Measurements from ENCODE around the gene TREX2.
"Not testable (repeated sequence)": the region's sequence is repeated elsewhere in the genome, so short reads cannot be mapped to it uniquely, and the experiment has no call there.

The TREX2 gene

GRCh38 chrX:153410373-153410772 lies 35.5 kb downstream of the TREX2 start:
- Histone ChIP-seq H3K4me1 (ENCODE audit: insufficient read depth, low read length) (no peaks in the 10 kb centered on the region), H3K27ac (ENCODE audit: low read length) (no peak overlapping the region), H3K27me3 (ENCODE audit: insufficient read depth, low read length) (peaks cover 30% of the 10 kb centered on the region)

GRCh38 chrX:153409414-153410101 lies 36.3 kb downstream of the TREX2 start:
- no peaks in the 10 kb centered on the region for H3K9me3 ChIP-seq (ENCODE audit: insufficient read depth, low read depth, low read length)
- H3K9ac ChIP-seq (ENCODE audit: low read depth, low read length) = no peak overlapping the region
- no peaks in the 10 kb centered on the region for H3K36me3 ChIP-seq (ENCODE audit: insufficient read depth, low read depth, low read length)
- peaks cover 30% of the 10 kb centered on the region for H3K27me3 ChIP-seq (ENCODE audit: insufficient read depth, low read length)
- no peak overlapping the region for H3K27ac ChIP-seq (ENCODE audit: low read length)
- no peaks in the 10 kb centered on the region for H3K4me1 ChIP-seq (ENCODE audit: insufficient read depth, low read length)
- H3K4me3 ChIP-seq (ENCODE audit: low read length) = no peak overlapping the region

More at GRCh38 chrX:153410373-153410772, 35.5 kb downstream of the TREX2 start:
- H3K9me3 ChIP-seq (ENCODE audit: insufficient read depth, low read depth, low read length) = no peaks in the 10 kb centered on the region
- H3K36me3 ChIP-seq (ENCODE audit: insufficient read depth, low read depth, low read length) = no peaks in the 10 kb centered on the region
- H3K9ac ChIP-seq (ENCODE audit: low read depth, low read length) = no peak overlapping the region
- H3K4me3 ChIP-seq (ENCODE audit: low read length) = no peak overlapping the region

- peaks cover 30% of the 10 kb centered on the region for H3K27me3 ChIP-seq (ENCODE audit: insufficient read depth, low read length)
- H3K9me3 ChIP-seq (ENCODE audit: insufficient read depth, low read depth, low read length) = no peaks in the 10 kb centered on the region
- H3K4me1 ChIP-seq (ENCODE audit: insufficient read depth, low read length) = no peaks in the 10 kb centered on the region
- H3K36me3 ChIP-seq (ENCODE audit: insufficient read depth, low read depth, low read length) = no peaks in the 10 kb centered on the region
- no peak overlapping the region for H3K9ac ChIP-seq (ENCODE audit: low read depth, low read length)
- no peak overlapping the region for H3K27ac ChIP-seq (ENCODE audit: low read length)
- H3K4me3 ChIP-seq (ENCODE audit: low read length) = no peak overlapping the region
These were observed 36.9 kb downstream of the TREX2 start for GRCh38 chrX:153408871-153409351.

- no peaks in the 10 kb centered on the region for H3K4me1 ChIP-seq (ENCODE audit: insufficient read depth, low read length)
These were observed 37.6 kb downstream of the TREX2 start for GRCh38 chrX:153408221-153408721.

GRCh38 chrX:153407736-153408135 lies 38.1 kb downstream of the TREX2 start:
- H3K27me3 ChIP-seq (ENCODE audit: insufficient read depth, low read length) = peaks cover 27% of the 10 kb centered on the region
- no peak overlapping the region for H3K27ac ChIP-seq (ENCODE audit: low read length)
- H3K36me3 ChIP-seq (ENCODE audit: insufficient read depth, low read depth, low read length) = no peaks in the 10 kb centered on the region
- no peaks in the 10 kb centered on the region for H3K4me1 ChIP-seq (ENCODE audit: insufficient read depth, low read length)
- H3K4me3 ChIP-seq (ENCODE audit: low read length) = no peak overlapping the region
- H3K9ac ChIP-seq (ENCODE audit: low read depth, low read length) = no peak overlapping the region; the same call in 1 of the 2 replicates
- H3K9me3 ChIP-seq (ENCODE audit: insufficient read depth, low read depth, low read length) = no peaks in the 10 kb centered on the region

More at GRCh38 chrX:153408221-153408721, 37.6 kb downstream of the TREX2 start:
- no peaks in the 10 kb centered on the region for H3K9me3 ChIP-seq (ENCODE audit: insufficient read depth, low read depth, low read length)
- peaks cover 30% of the 10 kb centered on the region for H3K27me3 ChIP-seq (ENCODE audit: insufficient read depth, low read length)
- no peak overlapping the region for H3K9ac ChIP-seq (ENCODE audit: low read depth, low read length)
- H3K27ac ChIP-seq (ENCODE audit: low read length) = no peak overlapping the region
- no peak overlapping the region for H3K4me3 ChIP-seq (ENCODE audit: low read length)
- H3K36me3 ChIP-seq (ENCODE audit: insufficient read depth, low read depth, low read length) = no peaks in the 10 kb centered on the region

GRCh38 chrX:153406903-153407302 lies 39.0 kb downstream of the TREX2 start:
- Histone ChIP-seq H3K9me3 (ENCODE audit: insufficient read depth, low read depth, low read length) (no peaks in the 10 kb centered on the region), H3K4me1 (ENCODE audit: insufficient read depth, low read length) (no peaks in the 10 kb centered on the region), H3K27me3 (ENCODE audit: insufficient read depth, low read length) (peaks cover 19% of the 10 kb centered on the region), H3K9ac (ENCODE audit: low read depth, low read length) (no peak overlapping the region), H3K27ac (ENCODE audit: low read length) (no peak overlapping the region), H3K36me3 (ENCODE audit: insufficient read depth, low read depth, low read length) (no peaks in the 10 kb centered on the region), H3K4me3 (ENCODE audit: low read length) (no peak overlapping the region)

- H3K4me1 ChIP-seq (ENCODE audit: insufficient read depth, low read length) = no peaks in the 10 kb centered on the region
- H3K27me3 ChIP-seq (ENCODE audit: insufficient read depth, low read length) = peaks cover 10% of the 10 kb centered on the region
- no peaks in the 10 kb centered on the region for H3K36me3 ChIP-seq (ENCODE audit: insufficient read depth, low read depth, low read length)
- no peak overlapping the region for H3K27ac ChIP-seq (ENCODE audit: low read length)
- H3K9me3 ChIP-seq (ENCODE audit: insufficient read depth, low read depth, low read length) = no peaks in the 10 kb centered on the region
- H3K4me3 ChIP-seq (ENCODE audit: low read length) = no peak overlapping the region
- H3K9ac ChIP-seq (ENCODE audit: low read depth, low read length) = no peak overlapping the region
These were observed 39.8 kb downstream of the TREX2 start for GRCh38 chrX:153406011-153406410.

- no peak overlapping the region for H3K4me3 ChIP-seq (ENCODE audit: low read length)
- no peaks in the 10 kb centered on the region for H3K4me1 ChIP-seq (ENCODE audit: insufficient read depth, low read length)
- peaks cover 4% of the 10 kb centered on the region; the same call in 1 of the 2 replicates for H3K27me3 ChIP-seq (ENCODE audit: insufficient read depth, low read length)
- H3K36me3 ChIP-seq (ENCODE audit: insufficient read depth, low read depth, low read length) = no peaks in the 10 kb centered on the region
- no peaks in the 10 kb centered on the region for H3K9me3 ChIP-seq (ENCODE audit: insufficient read depth, low read depth, low read length)
- H3K27ac ChIP-seq (ENCODE audit: low read length) = no peak overlapping the region
- H3K9ac ChIP-seq (ENCODE audit: low read depth, low read length) = no peak overlapping the region
These were observed 40.4 kb downstream of the TREX2 start for GRCh38 chrX:153405426-153405825.

GRCh38 chrX:153404333-153404732 lies 41.5 kb downstream of the TREX2 start:
- not testable (repeated sequence) for H3K9ac ChIP-seq (ENCODE audit: low read depth, low read length); H3K27me3 ChIP-seq (ENCODE audit: insufficient read depth, low read length); H3K9me3 ChIP-seq (ENCODE audit: insufficient read depth, low read depth, low read length); H3K27ac ChIP-seq (ENCODE audit: low read length); H3K36me3 ChIP-seq (ENCODE audit: insufficient read depth, low read depth, low read length); H3K4me3 ChIP-seq (ENCODE audit: low read length); H3K4me1 ChIP-seq (ENCODE audit: insufficient read depth, low read length)

GRCh38 chrX:153401133-153401764 lies 44.6 kb downstream of the TREX2 start, which contains the start of gene PNMA6E:
PNMA6E (minus strand) TSS chrX:153401350; CDS start chrX:153398849, 2,501 bp downstream.
- H3K36me3 ChIP-seq (ENCODE audit: insufficient read depth, low read depth, low read length) = no peaks in the 10 kb centered on the region
- no peak within 1 kb of the TSS for H3K9ac ChIP-seq (ENCODE audit: low read depth, low read length)
- no peak within 1 kb of the TSS for H3K4me3 ChIP-seq (ENCODE audit: low read length)
- no peaks in the 10 kb centered on the region for H3K27me3 ChIP-seq (ENCODE audit: insufficient read depth, low read length)
- H3K27ac ChIP-seq (ENCODE audit: low read length) = no peak within 1 kb of the TSS
- H3K9me3 ChIP-seq (ENCODE audit: insufficient read depth, low read depth, low read length) = no peaks in the 10 kb centered on the region
- no peaks in the 10 kb centered on the region for H3K4me1 ChIP-seq (ENCODE audit: insufficient read depth, low read length)

GRCh38 chrX:153400146-153401132 lies 45.4 kb downstream of the TREX2 start:
- Histone ChIP-seq H3K27me3 (ENCODE audit: insufficient read depth, low read length) (no peaks in the 10 kb centered on the region), H3K27ac (ENCODE audit: low read length) (no peak overlapping the region), H3K4me1 (ENCODE audit: insufficient read depth, low read length) (no peaks in the 10 kb centered on the region), H3K9me3 (ENCODE audit: insufficient read depth, low read depth, low read length) (no peaks in the 10 kb centered on the region), H3K36me3 (ENCODE audit: insufficient read depth, low read depth, low read length) (no peaks in the 10 kb centered on the region), H3K4me3 (ENCODE audit: low read length) (no peak overlapping the region), H3K9ac (ENCODE audit: low read depth, low read length) (no peak overlapping the region)

All from iPS-20b (cell line).